Pancreas (tissue), 10 donors: ENCODE data around the gene RBM4. TPM values are rescaled to one million over a fixed set of nuclear protein-coding genes. Genes with fewer than 3 reads are reported as not detected.
"Not testable (repeated sequence)": the region's sequence is repeated elsewhere in the genome, so short reads cannot be mapped to it uniquely, and the experiment has no call there.

ENCODE experiments used
- ATAC-seq, 4 donors: fragments of 200-7000 bp; cut with Tn5 transposase; one replicate each; pipeline versions ENCODE4 v1.8.0 to v1.9.1; 2020; ENCODE audit warnings: mild to moderate bottlenecking in 4 of 4, moderate library complexity in 4 of 4
- DNase-seq, 6 donors: peaks; one replicate each; pipeline ENCODE4 v3.0.0-alpha.2; 2020
- FAIRE-seq: peaks from 2 replicates; lab custom pipeline; 2012; peaks lifted over from hg19 to GRCh38; lab: Jason Lieb, UNC
- H3K27ac ChIP-seq, 4 donors: fragments of 200-600 bp; sonication (generic); 1 replicate in 3 of 4; 2 replicates in 1 of 4; pipeline versions ENCODE4 v1.5.0 to v1.8.0; 2020
- H3K27me3 ChIP-seq, 4 donors: fragments of 200-600 bp; one replicate each; pipeline ENCODE4 v1.8.0; 2021
- H3K36me3 ChIP-seq, 3 donors: fragments of 200-600 bp; sonication (generic) in 1 of 3; one replicate each; pipeline versions ENCODE4 v1.5.0 to v1.8.0; 2020 to 2021
- H3K4me1 ChIP-seq, 3 donors: fragments of 200-600 bp; one replicate each; pipeline ENCODE4 v1.8.0; 2021
- H3K4me3 ChIP-seq, 4 donors: fragments of 200-600 bp; sonication (generic) in 2 of 4; one replicate each; pipeline versions ENCODE4 v1.5.0 to v1.8.0; 2020 to 2021
- H3K9me3 ChIP-seq, 4 donors: fragments of 200-600 bp; one replicate each; pipeline ENCODE4 v1.8.0; 2021
- WGBS, 2 donors: extraction: QIAGEN DNeasy Blood & Tissue Kit; methylation state at CpG; one replicate each; pipeline ENCODE4 v1.1.7; 2013; 5-methylcytosine and 5-hydroxymethylcytosine counted together
- intact Hi-C, 3 donors: fragments of 100-400 bp; cut with DNase I; formaldehyde crosslinking; loops; one replicate each; pipeline versions ENCODE4 v1.11.1 to v1.14.2; 2022
- polyA plus RNA-seq, 2 donors: library from polyadenylated mRNA; stranded (reverse); fragments of 200-250 nt; gene quantifications; one replicate each; pipeline ENCODE4 v1.2.3, GENCODE V29; 2013
- total RNA-seq, 6 donors: library from RNA; stranded (reverse); fragmentation: NEBNext Ultra II Directional in 4 of 6; extraction: Animal tissue kit (Norgen Biotek cat#: 25700) in 4 of 6; gene quantifications; one replicate each; pipeline versions ENCODE4 v1.2.1 to v1.2.4, GENCODE V29; 2021 to 2023
- TF ChIP-seq, protein P1 (sequence below), 4 donors: fragments of 200-600 bp; sonication (generic) in 3 of 4; IDR thresholded peaks; one replicate each; pipeline versions ENCODE4 v1.5.0 to v1.8.0; 2021; ENCODE audit warnings: antibody characterized with exemption in 4 of 4
- donor health status: healthy with polysubstance abuse.
- donor health status: DM: no; HTN: no; CAD: no; lungs with moderate emphysema.
- donor health status: DM: no; HTN: no; CAD: no.
- donor health status: control.
- donor health status: control.
- donor health status: Bipolar disorder and iron deficiency.
- donor health status: DM: yes; HTN: yes; CAD: no.
- donor health status: DM: no; HTN: no; CAD: no.
- donor health status: DM: no; HTN: no; CAD: no.
- donor health status: DM: yes; HTN: yes; CAD: no.

RBM4 gene
- total and polyA plus RNA-seq, 8 donors, result 47.5 to 84.2 (median 65.1) TPM

DNA sequence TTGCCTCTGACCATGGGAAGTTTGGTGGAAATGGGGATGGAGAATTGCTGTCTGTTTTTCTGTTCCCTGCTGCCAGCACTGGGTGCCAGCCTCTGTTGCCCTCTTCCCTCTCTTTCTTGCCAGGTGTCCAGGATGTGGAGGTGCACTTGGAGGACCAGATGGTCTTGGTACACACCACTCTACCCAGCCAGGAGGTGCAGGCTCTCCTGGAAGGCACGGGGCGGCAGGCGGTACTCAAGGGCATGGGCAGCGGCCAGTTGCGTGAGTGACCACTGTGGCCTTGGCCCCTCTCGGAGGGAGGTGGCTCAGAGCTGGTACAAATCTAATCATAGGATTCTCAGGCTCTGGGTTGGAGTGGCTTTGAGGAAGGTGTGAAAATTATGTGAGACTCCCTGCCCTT lies 39.5 kb upstream of the RBM4 start:
- ATAC-seq (no peak), DNase-seq (peak in 1 of 6 donors; percentile 34), FAIRE-seq (no peak)
- TF ChIP-seq, protein P1, sequence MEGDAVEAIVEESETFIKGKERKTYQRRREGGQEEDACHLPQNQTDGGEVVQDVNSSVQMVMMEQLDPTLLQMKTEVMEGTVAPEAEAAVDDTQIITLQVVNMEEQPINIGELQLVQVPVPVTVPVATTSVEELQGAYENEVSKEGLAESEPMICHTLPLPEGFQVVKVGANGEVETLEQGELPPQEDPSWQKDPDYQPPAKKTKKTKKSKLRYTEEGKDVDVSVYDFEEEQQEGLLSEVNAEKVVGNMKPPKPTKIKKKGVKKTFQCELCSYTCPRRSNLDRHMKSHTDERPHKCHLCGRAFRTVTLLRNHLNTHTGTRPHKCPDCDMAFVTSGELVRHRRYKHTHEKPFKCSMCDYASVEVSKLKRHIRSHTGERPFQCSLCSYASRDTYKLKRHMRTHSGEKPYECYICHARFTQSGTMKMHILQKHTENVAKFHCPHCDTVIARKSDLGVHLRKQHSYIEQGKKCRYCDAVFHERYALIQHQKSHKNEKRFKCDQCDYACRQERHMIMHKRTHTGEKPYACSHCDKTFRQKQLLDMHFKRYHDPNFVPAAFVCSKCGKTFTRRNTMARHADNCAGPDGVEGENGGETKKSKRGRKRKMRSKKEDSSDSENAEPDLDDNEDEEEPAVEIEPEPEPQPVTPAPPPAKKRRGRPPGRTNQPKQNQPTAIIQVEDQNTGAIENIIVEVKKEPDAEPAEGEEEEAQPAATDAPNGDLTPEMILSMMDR (IDR thresholded peaks at IDR 0.05), result no peak
- Histone ChIP-seq H3K36me3 (peaks cover 0 to 14% (median 0%) of the 10 kb centered on the region in 3 donors), H3K4me3 (no peak overlapping the region), H3K9me3 (no peaks in the 10 kb centered on the region), H3K27me3 (no peaks in the 10 kb centered on the region), H3K27ac (no peak overlapping the region), H3K4me1 (peaks cover 0 to 6% (median 0%) of the 10 kb centered on the region in 3 donors)
- WGBS, 2 donors, result 83 to 89% methylated on average over 6 of the region's 6 CpGs
- intact Hi-C loops, result no loop called here

DNA sequence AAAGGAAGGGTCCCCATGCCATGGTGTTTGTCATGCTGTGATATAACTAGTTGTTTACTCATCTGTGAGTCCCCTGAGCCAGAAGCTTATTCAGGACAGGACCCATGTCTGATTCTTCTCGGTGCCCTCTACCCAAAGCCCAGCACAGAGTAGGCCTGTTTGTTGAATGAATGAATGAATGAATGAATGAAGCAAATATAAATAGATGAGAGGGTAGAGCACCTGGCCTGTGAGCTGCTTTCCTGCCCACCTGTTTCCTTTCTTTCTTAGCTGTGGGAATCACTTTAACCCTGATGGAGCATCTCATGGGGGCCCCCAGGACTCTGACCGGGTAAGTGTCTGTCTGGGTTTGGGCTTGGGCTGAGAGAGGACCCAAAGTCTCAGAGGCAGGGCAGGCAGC lies 38.3 kb upstream of the RBM4 start:
- no peak for FAIRE-seq
- no peak overlapping the region for H3K4me3 ChIP-seq
- TF ChIP-seq, protein P1 (IDR thresholded peaks at IDR 0.05), result no peak
- no peak for ATAC-seq
- intact Hi-C loops, result no loop called here
- 79 to 88% methylated on average over 2 of the region's 2 CpGs for WGBS, 2 donors
- no peak overlapping the region for H3K27ac ChIP-seq
- H3K4me1 ChIP-seq, result peaks cover 0 to 3% (median 0%) of the 10 kb centered on the region in 3 donors
- H3K9me3 ChIP-seq, result no peaks in the 10 kb centered on the region
- no peaks in the 10 kb centered on the region for H3K27me3 ChIP-seq
- peak in 1 of 6 donors; percentile 11 for DNase-seq
- peaks cover 0 to 15% (median 0%) of the 10 kb centered on the region in 3 donors for H3K36me3 ChIP-seq

DNA sequence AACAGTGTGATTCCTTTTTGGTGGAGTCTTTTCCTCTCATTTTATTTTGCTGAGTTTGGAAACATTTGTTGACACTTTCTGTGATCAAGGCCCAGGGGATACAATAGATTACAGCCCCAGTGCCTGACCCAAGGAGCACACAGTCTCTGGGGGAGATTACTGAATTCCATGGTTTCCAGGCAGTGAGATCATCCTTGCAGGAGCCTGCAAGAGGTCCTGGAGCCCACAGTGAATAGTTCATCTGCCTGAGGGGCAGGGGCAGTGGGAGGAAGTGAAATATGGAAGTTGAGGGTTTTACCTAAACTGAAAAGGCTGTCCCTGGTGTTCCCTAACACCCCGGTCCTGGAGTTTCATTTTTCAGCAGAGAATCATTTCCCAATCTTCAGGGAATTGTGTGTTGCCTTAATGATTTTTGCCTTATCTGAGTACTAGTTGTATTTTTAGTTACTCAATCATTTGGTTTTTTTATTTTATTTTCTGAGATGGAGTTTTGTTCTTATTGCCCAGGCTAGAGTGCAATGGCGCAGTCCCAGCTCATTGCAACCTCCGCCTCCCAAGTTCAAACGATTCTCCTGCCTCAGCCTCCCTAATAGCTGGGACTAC lies 37.8 kb upstream of the RBM4 start:
- Histone ChIP-seq H3K9me3 (no peaks in the 10 kb centered on the region), H3K4me3 (no peak overlapping the region), H3K36me3 (peaks cover 0 to 20% (median 3%) of the 10 kb centered on the region in 3 donors), H3K27ac (no peak overlapping the region), H3K27me3 (no peaks in the 10 kb centered on the region), H3K4me1 (no peaks in the 10 kb centered on the region)
- no peak for DNase-seq
- intact Hi-C loops, result no loop called here
- no peak for FAIRE-seq
- TF ChIP-seq, protein P1 (IDR thresholded peaks at IDR 0.05), result no peak
- no peak for ATAC-seq
- WGBS, 2 donors, result 93 to 97% methylated on average over 4 of the region's 4 CpGs

DNA sequence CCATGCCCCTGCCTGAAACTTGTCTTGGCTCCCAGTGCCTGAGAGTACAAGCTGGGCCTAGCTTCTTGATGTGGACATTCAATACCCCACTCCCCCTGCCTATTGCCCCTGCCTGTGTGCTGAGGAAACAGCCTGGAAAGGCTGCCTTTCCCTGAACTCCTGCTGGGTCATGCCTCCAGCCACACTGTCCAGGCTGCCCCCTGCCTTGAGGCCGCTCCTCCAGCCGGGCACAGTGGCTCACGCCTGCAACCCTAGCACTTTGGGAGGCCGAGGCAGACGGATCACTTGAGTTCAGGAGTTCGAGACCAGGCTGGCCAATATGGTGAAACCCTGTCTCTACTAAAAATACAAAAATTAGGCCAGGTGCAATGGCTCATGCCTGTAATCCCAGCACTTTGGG lies 35.4 kb upstream of the RBM4 start:
- no peak overlapping the region for H3K4me3 ChIP-seq
- intact Hi-C loops, result no loop called here
- TF ChIP-seq, protein P1 (IDR thresholded peaks at IDR 0.05), result no peak
- H3K36me3 ChIP-seq, result peaks cover 0 to 21% (median 5%) of the 10 kb centered on the region in 3 donors
- DNase-seq, result peak in 1 of 6 donors; percentile 26
- 92% methylated on average over 6 of the region's 6 CpGs for WGBS, 2 donors
- no peaks in the 10 kb centered on the region for H3K27me3 ChIP-seq
- H3K4me1 ChIP-seq, result peaks cover 4 to 13% (median 12%) of the 10 kb centered on the region in 3 donors
- FAIRE-seq, result no peak
- H3K27ac ChIP-seq, result no peak overlapping the region
- ATAC-seq, result no peak
- no peaks in the 10 kb centered on the region for H3K9me3 ChIP-seq

DNA sequence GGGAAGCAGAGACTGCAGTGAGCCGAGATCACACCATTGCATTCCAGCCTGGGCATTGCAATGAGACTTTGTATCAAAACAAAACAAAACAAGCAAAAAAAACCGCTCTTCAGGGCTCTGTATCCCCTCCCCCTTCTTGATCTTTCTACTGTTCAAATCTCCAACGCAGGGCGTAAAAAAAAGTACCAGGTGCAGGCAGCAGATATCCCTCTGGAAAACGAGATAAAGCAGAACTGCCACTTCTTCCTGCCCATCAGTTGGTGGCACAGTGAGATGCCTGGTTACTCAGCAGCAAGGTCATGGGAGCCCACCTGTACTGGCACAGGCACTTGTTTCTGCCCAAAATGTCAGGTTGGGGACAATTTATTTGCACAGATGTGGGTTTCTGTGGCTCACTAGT lies 34.3 kb upstream of the RBM4 start:
- H3K36me3 ChIP-seq, result peaks cover 0 to 21% (median 5%) of the 10 kb centered on the region in 3 donors

DNA sequence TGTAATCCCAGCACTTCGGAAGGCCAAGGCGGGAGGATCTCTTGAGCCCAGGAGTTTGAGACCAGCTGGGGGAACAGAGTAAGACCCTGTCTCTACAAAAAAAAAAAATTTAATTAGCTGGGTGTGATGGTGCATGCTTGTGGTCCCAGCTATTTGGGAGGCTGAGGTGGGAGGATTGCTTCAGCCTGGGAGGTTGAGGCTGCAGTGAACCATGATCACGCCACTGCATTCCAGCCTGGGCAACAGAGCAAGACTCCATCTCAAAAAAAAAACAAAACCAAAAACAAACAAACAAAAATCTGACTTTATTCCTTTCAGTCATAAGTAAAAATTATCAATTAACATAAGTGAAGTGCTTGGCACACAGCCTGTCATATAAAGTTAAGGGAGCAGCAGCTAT lies 31.9 kb upstream of the RBM4 start:
- DNase-seq, FAIRE-seq, ATAC-seq, H3K36me3 ChIP-seq, H3K4me3 ChIP-seq, H3K9me3 ChIP-seq, H3K27me3 ChIP-seq, intact Hi-C loops: not testable (repeated sequence)
- peaks cover 4 to 13% (median 12%) of the 10 kb centered on the region in 3 donors for H3K4me1 ChIP-seq
- peak overlapping the region in 3 of 4 donors; percentile 28 to 68 (median 62) for H3K27ac ChIP-seq
- WGBS, 2 donors, result 97 to 98% methylated on average over 3 of the region's 3 CpGs

More for the DNA sequence above, 34.3 kb upstream of the RBM4 start:
- ATAC-seq (no peak), DNase-seq (no peak), FAIRE-seq (no peak)
- no peak overlapping the region for H3K4me3 ChIP-seq
- no peak overlapping the region for H3K27ac ChIP-seq
- 67 to 74% methylated on average over 5 of the region's 5 CpGs for WGBS, 2 donors
- H3K4me1 ChIP-seq, result peaks cover 4 to 13% (median 12%) of the 10 kb centered on the region in 3 donors
- H3K27me3 ChIP-seq, result no peaks in the 10 kb centered on the region
- TF ChIP-seq, protein P1 (IDR thresholded peaks at IDR 0.05), result no peak
- H3K9me3 ChIP-seq, result no peaks in the 10 kb centered on the region
- intact Hi-C loops, result no loop called here
